SH-SY5Y (cell line): ENCODE results near the gene PROC.

Experiments
- GATA2 ChIP-seq: IDR thresholded peaks from 2 replicates; pipeline ENCODE4 v1.6.1; 2011; ENCODE audit warnings: mild to moderate bottlenecking, low read depth, low read length
- GATA3 ChIP-seq: IDR thresholded peaks from 2 replicates; pipeline ENCODE4 v1.6.1; 2011; ENCODE audit warnings: low read depth, mild to moderate bottlenecking, low read length, moderate library complexity

The PROC gene

GRCh38 chr2:127418300-127419111 lies at the start of gene PROC:
PROC (plus strand) TSS chr2:127418427; CDS start chr2:127419943, 1,516 bp downstream.
- TF ChIP-seq GATA2 = no peak
- TF ChIP-seq GATA3 = no peak

GRCh38 chr2:127370010-127370409 lies 48.2 kb upstream of the PROC start:
- no peak for TF ChIP-seq GATA2
- TF ChIP-seq GATA3 = no peak

GRCh38 chr2:127371037-127371436 lies 47.2 kb upstream of the PROC start:
- TF ChIP-seq GATA3 = no peak
- no peak for TF ChIP-seq GATA2

GRCh38 chr2:127373362-127374083 lies 44.7 kb upstream of the PROC start:
- TF ChIP-seq GATA3 (no peak), GATA2 (no peak)

GRCh38 chr2:127376257-127376656 lies 42.0 kb upstream of the PROC start:
- TF ChIP-seq GATA2 (no peak), GATA3 (no peak)

GRCh38 chr2:127377262-127377661 lies 41.0 kb upstream of the PROC start:
- TF ChIP-seq GATA2 (no peak), GATA3 (no peak)

- TF ChIP-seq GATA3 (no peak), GATA2 (no peak)
Observed at GRCh38 chr2:127378720-127379119, 39.5 kb upstream of the PROC start.

GRCh38 chr2:127379712-127380355 lies 38.4 kb upstream of the PROC start:
- TF ChIP-seq GATA2 (no peak), GATA3 (no peak)

- TF ChIP-seq GATA2 (no peak), GATA3 (no peak)
Observed at GRCh38 chr2:127381762-127382161, 36.5 kb upstream of the PROC start.

GRCh38 chr2:127382831-127383230 lies 35.4 kb upstream of the PROC start:
- TF ChIP-seq GATA2 (no peak), GATA3 (no peak)

GRCh38 chr2:127384529-127384928 lies 33.7 kb upstream of the PROC start:
- TF ChIP-seq GATA2 (no peak), GATA3 (no peak)

- TF ChIP-seq GATA2 (no peak), GATA3 (no peak)
Observed at GRCh38 chr2:127386246-127386645, 32.0 kb upstream of the PROC start.

- TF ChIP-seq GATA3 = no peak
- peak; percentile 70 for TF ChIP-seq GATA2
Observed at GRCh38 chr2:127386764-127387654, 31.2 kb upstream of the PROC start.

- no peak for TF ChIP-seq GATA3
- TF ChIP-seq GATA2 = no peak
Observed at GRCh38 chr2:127387655-127388422, 30.4 kb upstream of the PROC start, which contains the start of gene MAP3K2. MAP3K2 (minus strand) TSS chr2:127387975; CDS start chr2:127343129, 44,846 bp downstream.
